GM21515 (cell line): Measurements from ENCODE around the gene PIP4K2A.
"Not testable (repeated sequence)": the region's sequence is repeated elsewhere in the genome, so short reads cannot be mapped to it uniquely, and the experiment has no call there.

ENCODE experiments used
- ATAC-seq: cut with Tn5 transposase; IDR thresholded peaks from one replicate; pipeline ENCODE4 v1.9.1; 2021; ENCODE audit not compliant: unreplicated experiment

Gene PIP4K2A

GRCh38 chr10:22719406-22720042 is 5.1 kb upstream of the PIP4K2A start:
- ATAC-seq: no peak

GRCh38 chr10:22718659-22719058 is 4.3 kb upstream of the PIP4K2A start:
- ATAC-seq: not testable (repeated sequence)

GRCh38 chr10:22717728-22718127 is 3.4 kb upstream of the PIP4K2A start:
- ATAC-seq: no peak

GRCh38 chr10:22716943-22717342 is 2.6 kb upstream of the PIP4K2A start:
- ATAC-seq: no peak

GRCh38 chr10:22715290-22715625 is 880 bp upstream of the PIP4K2A start:
- ATAC-seq: no peak

- peak; percentile 31 for ATAC-seq
Observed at GRCh38 chr10:22713853-22714478, 412 bp downstream of the PIP4K2A start.

- ATAC-seq: peak; percentile 23
Observed at GRCh38 chr10:22712956-22713852, 1.2 kb downstream of the PIP4K2A start.

- no peak for ATAC-seq
Observed at GRCh38 chr10:22712211-22712955, 2.0 kb downstream of the PIP4K2A start.

- ATAC-seq: no peak
Observed at GRCh38 chr10:22711373-22711772, 3.0 kb downstream of the PIP4K2A start.

- ATAC-seq: no peak
Observed at GRCh38 chr10:22710139-22710745, 4.1 kb downstream of the PIP4K2A start.

- ATAC-seq: no peak
Observed at GRCh38 chr10:22708772-22709171, 5.6 kb downstream of the PIP4K2A start.

GRCh38 chr10:22705527-22705926 is 8.9 kb downstream of the PIP4K2A start:
- no peak for ATAC-seq

- peak; percentile 39 for ATAC-seq
Observed at GRCh38 chr10:22704942-22705341, 9.4 kb downstream of the PIP4K2A start.

GRCh38 chr10:22704471-22704911 is 9.9 kb downstream of the PIP4K2A start:
- ATAC-seq: peak; percentile 40

GRCh38 chr10:22702348-22702747 is 12.0 kb downstream of the PIP4K2A start:
- ATAC-seq: no peak

- ATAC-seq: no peak
Observed at GRCh38 chr10:22701132-22701826, 13.1 kb downstream of the PIP4K2A start.

GRCh38 chr10:22700489-22700888 is 13.9 kb downstream of the PIP4K2A start:
- peak; percentile 43 for ATAC-seq

- no peak for ATAC-seq
Observed at GRCh38 chr10:22699976-22700375, 14.4 kb downstream of the PIP4K2A start.

- no peak for ATAC-seq
Observed at GRCh38 chr10:22698941-22699440, 15.4 kb downstream of the PIP4K2A start.

GRCh38 chr10:22697800-22698199 is 16.6 kb downstream of the PIP4K2A start:
- ATAC-seq: no peak
